ENCODE measurements around the gene CDH11.

Gene CDH11

DNA sequence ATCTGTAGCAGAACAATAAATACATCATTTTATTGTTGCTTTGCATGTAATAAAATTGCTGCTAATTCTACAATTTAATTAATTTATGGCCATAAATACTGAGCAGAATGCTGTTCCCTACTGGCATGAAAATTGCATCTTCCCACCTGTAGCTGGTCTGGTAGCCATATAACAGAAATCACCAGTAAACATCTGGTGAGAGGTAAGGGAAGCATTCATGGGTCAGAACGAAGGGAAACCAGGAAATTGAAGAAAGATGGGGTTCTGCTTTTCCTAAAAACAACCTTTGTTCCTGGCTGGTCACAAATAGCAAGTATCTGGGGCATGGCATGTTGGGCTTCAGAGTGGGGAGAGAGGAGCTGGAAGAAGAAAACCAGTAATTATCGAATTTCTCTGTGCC is 128.4 kb downstream of the CDH11 start:
- no peak for DNase-seq

DNA sequence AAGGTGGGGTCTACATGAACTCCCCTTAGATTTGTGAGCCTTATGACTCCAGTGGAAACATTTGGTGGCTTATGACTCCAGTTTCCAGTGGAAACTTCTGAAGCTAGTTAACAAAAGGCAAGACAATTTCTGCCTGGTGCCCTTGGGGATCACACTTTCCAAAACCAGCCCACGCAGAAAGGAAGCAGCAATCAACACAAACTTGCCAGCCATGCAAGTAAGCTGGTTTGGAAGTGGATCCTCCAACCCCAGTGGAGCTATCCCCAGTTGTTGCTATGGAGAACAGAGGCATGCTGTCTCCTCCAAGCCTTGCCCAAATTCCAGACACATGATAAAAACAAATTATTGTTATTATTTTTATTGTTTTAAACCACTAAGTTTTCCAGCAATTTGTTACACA is 130.9 kb downstream of the CDH11 start:
- H3K4me3 ChIP-seq (ENCODE audit: insufficient read depth, low read depth, low read length, poor library complexity, severe bottlenecking) = no peak overlapping the region
- no peak overlapping the region for H3K27ac ChIP-seq (ENCODE audit: insufficient read depth, low read length, poor library complexity, severe bottlenecking)
- no peak for DNase-seq
- H3K36me3 ChIP-seq (ENCODE audit: control insufficient read depth, insufficient read depth, low read length) = no peaks in the 10 kb centered on the region
- no peaks in the 10 kb centered on the region for H3K4me1 ChIP-seq (ENCODE audit: control insufficient read depth, insufficient read depth, low read length, poor library complexity, severe bottlenecking)
- H3K9me3 ChIP-seq (ENCODE audit: control insufficient read depth, low read length) = no peaks in the 10 kb centered on the region
- H3K27me3 ChIP-seq (replicated peaks; ENCODE audit: control insufficient read depth, insufficient read depth, low read length, poor library complexity, severe bottlenecking) = no peaks in the 10 kb centered on the region

More for the DNA sequence above, 128.4 kb downstream of the CDH11 start:
- H3K27me3 ChIP-seq (replicated peaks; ENCODE audit: control insufficient read depth, insufficient read depth, low read length, poor library complexity, severe bottlenecking) = no peaks in the 10 kb centered on the region
- H3K9me3 ChIP-seq (ENCODE audit: control insufficient read depth, low read length) = no peaks in the 10 kb centered on the region
- H3K4me3 ChIP-seq (ENCODE audit: insufficient read depth, low read depth, low read length, poor library complexity, severe bottlenecking) = no peak overlapping the region
- H3K4me1 ChIP-seq (ENCODE audit: control insufficient read depth, insufficient read depth, low read length, poor library complexity, severe bottlenecking) = no peaks in the 10 kb centered on the region
- H3K36me3 ChIP-seq (ENCODE audit: control insufficient read depth, insufficient read depth, low read length) = no peaks in the 10 kb centered on the region
- no peak overlapping the region for H3K27ac ChIP-seq (ENCODE audit: insufficient read depth, low read length, poor library complexity, severe bottlenecking)

DNA sequence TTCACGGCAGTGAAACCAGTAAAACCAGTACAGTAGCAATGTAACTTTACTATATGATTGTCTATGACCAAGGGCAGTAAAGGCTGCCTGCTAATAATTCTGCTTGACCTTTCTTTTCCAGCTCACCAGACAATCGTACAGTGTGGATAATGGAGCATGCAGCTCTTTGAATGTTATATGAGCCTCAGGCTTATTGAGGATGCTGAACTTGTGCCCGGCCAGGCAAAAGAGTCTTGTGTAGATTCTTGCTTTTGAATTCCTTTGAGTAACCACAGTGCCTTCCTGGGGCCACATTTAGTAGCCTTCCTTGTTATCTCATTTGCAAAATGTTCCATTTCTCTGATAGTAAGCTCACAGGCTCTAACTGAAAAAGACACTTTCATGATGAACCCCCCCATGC is 131.8 kb downstream of the CDH11 start:
- H3K27ac ChIP-seq (ENCODE audit: insufficient read depth, low read length, poor library complexity, severe bottlenecking) = no peak overlapping the region
- no peak overlapping the region for H3K4me3 ChIP-seq (ENCODE audit: insufficient read depth, low read depth, low read length, poor library complexity, severe bottlenecking)
- no peaks in the 10 kb centered on the region for H3K9me3 ChIP-seq (ENCODE audit: control insufficient read depth, low read length)
- H3K27me3 ChIP-seq (replicated peaks; ENCODE audit: control insufficient read depth, insufficient read depth, low read length, poor library complexity, severe bottlenecking) = no peaks in the 10 kb centered on the region
- no peaks in the 10 kb centered on the region for H3K36me3 ChIP-seq (ENCODE audit: control insufficient read depth, insufficient read depth, low read length)
- H3K4me1 ChIP-seq (ENCODE audit: control insufficient read depth, insufficient read depth, low read length, poor library complexity, severe bottlenecking) = no peaks in the 10 kb centered on the region
- no peak for DNase-seq

DNA sequence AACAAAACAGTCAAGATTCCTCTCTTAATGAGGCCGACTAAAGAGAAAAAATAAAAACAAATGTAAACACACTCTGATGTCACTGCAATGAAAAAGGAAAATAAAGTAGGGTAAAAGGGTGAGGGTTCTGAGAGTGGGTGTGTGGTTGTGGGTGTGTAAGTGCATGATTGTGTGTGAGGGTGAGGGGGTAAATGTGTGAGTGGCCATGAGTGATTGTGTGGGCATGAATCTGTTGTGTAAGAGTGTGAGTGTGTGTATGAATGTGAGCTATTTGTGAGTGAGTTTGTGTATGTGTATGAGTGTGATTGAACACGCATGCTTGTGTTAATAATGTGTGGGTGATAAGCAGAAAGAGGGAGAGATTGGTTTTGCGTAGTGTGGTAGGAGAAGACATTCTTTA is 132.8 kb downstream of the CDH11 start:
- DNase-seq = no peak
- H3K27ac ChIP-seq (ENCODE audit: insufficient read depth, low read length, poor library complexity, severe bottlenecking) = no peak overlapping the region
- H3K4me1 ChIP-seq (ENCODE audit: control insufficient read depth, insufficient read depth, low read length, poor library complexity, severe bottlenecking) = no peaks in the 10 kb centered on the region
- H3K4me3 ChIP-seq (ENCODE audit: insufficient read depth, low read depth, low read length, poor library complexity, severe bottlenecking) = no peak overlapping the region
- H3K27me3 ChIP-seq (replicated peaks; ENCODE audit: control insufficient read depth, insufficient read depth, low read length, poor library complexity, severe bottlenecking) = no peaks in the 10 kb centered on the region
- no peaks in the 10 kb centered on the region for H3K9me3 ChIP-seq (ENCODE audit: control insufficient read depth, low read length)
- no peaks in the 10 kb centered on the region for H3K36me3 ChIP-seq (ENCODE audit: control insufficient read depth, insufficient read depth, low read length)

DNA sequence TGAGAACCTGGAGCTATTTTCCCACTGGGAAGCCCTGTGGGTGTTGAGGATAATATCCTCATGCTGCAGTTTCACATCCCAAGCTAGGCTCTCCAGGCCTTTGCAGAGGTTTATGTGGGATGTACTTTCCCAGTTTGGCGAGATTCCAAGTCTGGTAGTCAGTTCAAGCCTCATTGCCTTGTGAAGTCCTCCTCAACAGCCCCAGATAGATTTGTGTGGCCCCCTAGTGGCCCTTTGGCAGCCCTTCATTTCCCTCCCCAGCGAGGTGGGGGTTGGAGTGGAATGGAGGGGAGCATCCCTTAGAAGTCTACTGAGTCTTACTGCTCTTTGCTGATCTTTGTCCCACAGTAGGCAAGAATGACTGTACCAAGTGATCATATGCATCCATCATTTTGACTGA is 137.9 kb downstream of the CDH11 start:
- Histone ChIP-seq H3K9me3 (ENCODE audit: control insufficient read depth, low read length) (no peaks in the 10 kb centered on the region), H3K27ac (ENCODE audit: insufficient read depth, low read length, poor library complexity, severe bottlenecking) (no peak overlapping the region), H3K36me3 (ENCODE audit: control insufficient read depth, insufficient read depth, low read length) (no peaks in the 10 kb centered on the region), H3K27me3 (replicated peaks; ENCODE audit: control insufficient read depth, insufficient read depth, low read length, poor library complexity, severe bottlenecking) (no peaks in the 10 kb centered on the region), H3K4me1 (ENCODE audit: control insufficient read depth, insufficient read depth, low read length, poor library complexity, severe bottlenecking) (no peaks in the 10 kb centered on the region), H3K4me3 (ENCODE audit: insufficient read depth, low read depth, low read length, poor library complexity, severe bottlenecking) (no peak overlapping the region)
- no peak for DNase-seq

DNA sequence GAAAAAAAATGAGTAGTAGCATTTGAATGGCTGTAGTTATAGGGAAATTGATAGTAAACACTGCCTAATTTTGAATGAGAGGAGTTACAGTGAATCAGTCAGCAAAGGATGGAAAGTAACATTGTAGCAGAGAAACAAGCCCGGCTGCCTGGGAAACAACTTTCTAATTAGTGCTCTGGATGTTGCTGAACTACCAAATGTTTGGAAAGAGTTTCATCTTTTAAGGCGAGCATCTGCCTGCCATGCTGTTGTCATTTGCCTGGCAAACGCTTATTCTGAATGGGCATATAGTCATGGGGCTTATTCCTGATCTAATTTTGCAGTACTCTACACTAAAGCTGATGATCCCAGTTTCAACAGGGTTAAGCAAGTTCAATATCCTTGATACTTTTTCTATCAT is 138.6 kb downstream of the CDH11 start:
- Histone ChIP-seq H3K9me3 (ENCODE audit: control insufficient read depth, low read length) (no peaks in the 10 kb centered on the region), H3K4me1 (ENCODE audit: control insufficient read depth, insufficient read depth, low read length, poor library complexity, severe bottlenecking) (no peaks in the 10 kb centered on the region), H3K27ac (ENCODE audit: insufficient read depth, low read length, poor library complexity, severe bottlenecking) (no peak overlapping the region), H3K27me3 (replicated peaks; ENCODE audit: control insufficient read depth, insufficient read depth, low read length, poor library complexity, severe bottlenecking) (no peaks in the 10 kb centered on the region), H3K36me3 (ENCODE audit: control insufficient read depth, insufficient read depth, low read length) (no peaks in the 10 kb centered on the region), H3K4me3 (ENCODE audit: insufficient read depth, low read depth, low read length, poor library complexity, severe bottlenecking) (no peak overlapping the region)
- DNase-seq = no peak

DNA sequence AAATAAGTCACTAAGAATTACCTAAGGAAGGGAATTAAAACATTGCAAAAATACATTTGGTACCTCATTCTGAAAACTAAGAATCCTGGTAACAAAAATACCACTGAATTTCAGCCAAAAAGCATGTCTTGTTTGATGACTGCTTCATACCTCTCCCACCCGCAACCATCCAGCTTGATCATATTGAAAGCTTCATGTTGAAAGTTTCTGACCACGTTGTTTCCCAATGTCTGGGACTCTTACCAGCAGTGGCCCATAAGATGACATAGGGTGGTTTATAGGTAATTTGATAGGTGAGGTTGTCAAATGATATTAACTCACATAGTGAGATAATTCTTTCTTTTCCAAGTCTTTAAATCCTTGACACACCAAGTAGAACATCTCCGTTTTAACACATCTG is 139.3 kb downstream of the CDH11 start:
- Histone ChIP-seq H3K4me3 (ENCODE audit: insufficient read depth, low read depth, low read length, poor library complexity, severe bottlenecking) (no peak overlapping the region), H3K36me3 (ENCODE audit: control insufficient read depth, insufficient read depth, low read length) (no peaks in the 10 kb centered on the region), H3K4me1 (ENCODE audit: control insufficient read depth, insufficient read depth, low read length, poor library complexity, severe bottlenecking) (no peaks in the 10 kb centered on the region), H3K27ac (ENCODE audit: insufficient read depth, low read length, poor library complexity, severe bottlenecking) (no peak overlapping the region), H3K9me3 (ENCODE audit: control insufficient read depth, low read length) (no peaks in the 10 kb centered on the region), H3K27me3 (replicated peaks; ENCODE audit: control insufficient read depth, insufficient read depth, low read length, poor library complexity, severe bottlenecking) (no peaks in the 10 kb centered on the region)
- no peak for DNase-seq

DNA sequence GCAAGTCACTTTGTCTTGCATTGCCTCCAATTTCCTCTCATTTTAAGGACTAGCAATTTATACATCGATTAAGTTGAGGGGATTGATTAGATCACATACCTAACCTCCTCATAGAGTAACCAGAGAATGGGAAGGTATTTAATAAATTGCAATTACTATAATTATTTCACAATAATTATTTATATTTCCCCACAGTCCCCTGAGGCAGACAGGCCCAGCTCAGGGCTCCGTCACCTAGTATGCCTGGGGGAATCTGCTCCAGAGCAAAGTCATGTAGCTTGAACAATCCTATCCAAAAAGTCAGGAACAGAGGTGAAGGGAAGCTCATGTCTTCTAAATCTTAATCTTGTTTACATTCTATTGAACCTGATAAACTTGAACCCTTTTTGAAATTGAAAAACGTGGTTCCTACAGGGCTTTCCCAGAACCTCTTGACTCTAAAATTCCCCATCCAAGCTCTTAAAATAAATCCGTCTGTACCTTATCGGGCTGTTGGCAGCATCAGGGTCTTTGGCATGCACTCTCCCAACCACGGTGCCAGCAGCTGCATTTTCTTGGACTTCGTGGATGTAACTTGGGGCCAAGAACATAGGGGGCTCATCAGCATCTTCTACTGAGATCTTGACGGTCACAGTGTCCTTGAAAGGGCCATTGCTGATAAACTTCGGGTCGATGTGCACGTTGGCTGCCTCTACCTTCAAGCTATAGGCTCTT is 140.1 kb downstream of the CDH11 start:
- no peak for DNase-seq
- H3K4me1 ChIP-seq (ENCODE audit: control insufficient read depth, insufficient read depth, low read length, poor library complexity, severe bottlenecking) = no peaks in the 10 kb centered on the region

DNA sequence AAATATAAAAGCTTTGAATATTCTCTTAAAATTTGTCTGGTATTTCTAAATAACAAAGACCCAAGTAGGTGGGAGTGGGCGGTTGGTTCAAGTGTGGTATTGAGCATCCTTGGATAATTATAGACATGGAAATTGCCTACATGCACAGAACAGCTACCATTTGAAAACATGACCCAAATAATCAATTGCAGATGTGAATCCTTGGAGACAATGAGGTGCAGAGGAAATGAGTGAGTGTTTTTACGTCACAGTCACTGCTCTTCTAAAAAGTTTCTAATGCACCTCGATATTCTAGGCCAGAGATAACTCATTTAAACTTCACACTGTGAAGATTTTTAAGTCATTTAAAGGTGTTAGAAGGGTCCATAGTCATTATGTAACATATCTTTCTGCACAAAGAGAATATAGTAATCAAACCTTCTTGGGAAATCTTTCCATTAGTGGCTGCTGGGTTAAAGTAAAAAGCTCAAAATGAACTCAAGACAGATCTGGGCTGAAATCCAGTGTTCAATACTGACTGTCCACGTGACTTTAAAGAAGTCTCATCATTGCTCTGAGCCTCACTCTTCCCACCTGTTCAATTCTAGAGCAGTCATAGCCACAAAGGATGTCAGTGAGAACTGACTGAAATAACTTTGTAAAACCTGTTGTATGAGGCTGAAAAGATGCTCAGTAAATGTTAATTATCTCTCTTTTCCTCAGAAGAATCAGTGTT is 144.5 kb downstream of the CDH11 start:
- DNase-seq = no peak
- no peaks in the 10 kb centered on the region for H3K27me3 ChIP-seq (replicated peaks; ENCODE audit: control insufficient read depth, insufficient read depth, low read length, poor library complexity, severe bottlenecking)
- no peak overlapping the region for H3K27ac ChIP-seq (ENCODE audit: insufficient read depth, low read length, poor library complexity, severe bottlenecking)
- no peaks in the 10 kb centered on the region for H3K9me3 ChIP-seq (ENCODE audit: control insufficient read depth, low read length)
- H3K36me3 ChIP-seq (ENCODE audit: control insufficient read depth, insufficient read depth, low read length) = no peaks in the 10 kb centered on the region
- no peak overlapping the region for H3K4me3 ChIP-seq (ENCODE audit: insufficient read depth, low read depth, low read length, poor library complexity, severe bottlenecking)
- no peaks in the 10 kb centered on the region for H3K4me1 ChIP-seq (ENCODE audit: control insufficient read depth, insufficient read depth, low read length, poor library complexity, severe bottlenecking)

More for the DNA sequence above, 140.1 kb downstream of the CDH11 start:
- Histone ChIP-seq H3K27ac (ENCODE audit: insufficient read depth, low read length, poor library complexity, severe bottlenecking) (no peak overlapping the region), H3K27me3 (replicated peaks; ENCODE audit: control insufficient read depth, insufficient read depth, low read length, poor library complexity, severe bottlenecking) (no peaks in the 10 kb centered on the region), H3K4me3 (ENCODE audit: insufficient read depth, low read depth, low read length, poor library complexity, severe bottlenecking) (no peak overlapping the region), H3K36me3 (ENCODE audit: control insufficient read depth, insufficient read depth, low read length) (no peaks in the 10 kb centered on the region), H3K9me3 (ENCODE audit: control insufficient read depth, low read length) (no peaks in the 10 kb centered on the region)

DNA sequence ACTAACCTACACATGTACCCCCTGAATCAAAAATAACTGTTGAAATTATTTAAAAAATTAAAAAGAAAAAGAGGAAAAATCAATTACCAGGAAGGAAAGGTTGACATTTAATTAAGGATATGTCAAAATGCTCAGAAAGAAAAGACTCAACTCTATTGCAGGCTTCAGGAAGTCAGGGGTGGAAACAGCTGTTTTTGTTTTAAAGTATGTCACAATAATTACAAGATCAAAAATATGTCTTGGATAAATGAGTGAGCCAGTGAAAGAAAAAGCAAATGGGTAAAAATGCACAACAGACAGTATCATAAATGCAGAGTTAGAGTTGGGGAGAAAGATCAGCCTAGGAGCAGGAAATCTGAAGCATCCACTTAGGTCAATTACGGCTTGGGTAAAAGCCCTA is 146.0 kb downstream of the CDH11 start:
- Histone ChIP-seq H3K27me3 (replicated peaks; ENCODE audit: control insufficient read depth, insufficient read depth, low read length, poor library complexity, severe bottlenecking) (no peaks in the 10 kb centered on the region), H3K36me3 (ENCODE audit: control insufficient read depth, insufficient read depth, low read length) (no peaks in the 10 kb centered on the region), H3K4me3 (ENCODE audit: insufficient read depth, low read depth, low read length, poor library complexity, severe bottlenecking) (no peak overlapping the region), H3K27ac (ENCODE audit: insufficient read depth, low read length, poor library complexity, severe bottlenecking) (no peak overlapping the region), H3K9me3 (ENCODE audit: control insufficient read depth, low read length) (no peaks in the 10 kb centered on the region), H3K4me1 (ENCODE audit: control insufficient read depth, insufficient read depth, low read length, poor library complexity, severe bottlenecking) (no peaks in the 10 kb centered on the region)
- no peak for DNase-seq

Data from effector memory CD4-positive, alpha-beta T cell (primary cell).